ENCODE data around the gene SMS. TPM values are rescaled to one million over a fixed set of nuclear protein-coding genes. Genes with fewer than 3 reads are reported as not detected.

The SMS gene
- total RNA-seq, 2 donors from 2014 or later = 15.6 to 19.6 TPM

DNA sequence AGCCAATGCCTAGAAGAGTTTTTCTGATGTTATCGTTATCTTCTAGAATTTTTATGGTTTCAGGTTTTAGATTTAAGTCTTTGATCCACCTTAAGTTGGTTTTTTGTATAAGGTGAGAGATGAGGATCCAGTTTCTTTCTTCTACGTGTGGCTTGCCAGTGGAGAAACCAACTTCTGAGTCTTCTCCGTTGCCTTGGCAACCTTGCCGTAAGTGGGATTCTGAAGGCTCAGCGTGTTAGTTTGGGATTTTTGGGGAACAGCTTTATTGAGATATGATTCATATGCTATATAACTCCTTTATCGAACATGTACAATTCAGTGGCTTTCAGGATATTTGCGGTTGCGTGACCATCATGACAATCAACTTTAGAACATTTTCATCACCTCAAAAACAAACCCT, 17.7 kb downstream of the SMS start:
- H3K27ac Mint-ChIP-seq = no peak overlapping the region
- peaks cover 2% of the 10 kb centered on the region for H3K36me3 Mint-ChIP-seq (ENCODE audit: low read depth)
- H3K4me3 Mint-ChIP-seq = no peak overlapping the region
- no peaks in the 10 kb centered on the region for H3K27me3 Mint-ChIP-seq
- ATAC-seq = no peak
- H3K4me1 Mint-ChIP-seq = peaks cover 24% of the 10 kb centered on the region
- H3K9me3 ChIP-seq (ENCODE audit: control insufficient read depth, low read length, poor library complexity, severe bottlenecking) = no peaks in the 10 kb centered on the region
- no peak for DNase-seq

GRCh38 chrX:21958916-21959315, 18.4 kb downstream of the SMS start:
- Mint-ChIP-seq H3K4me1 (peaks cover 24% of the 10 kb centered on the region), H3K27me3 (no peaks in the 10 kb centered on the region), H3K36me3 (ENCODE audit: low read depth) (peaks cover 2% of the 10 kb centered on the region), H3K4me3 (no peak overlapping the region), H3K27ac (no peak overlapping the region)
- DNase-seq (no peak), ATAC-seq (no peak)
- no peaks in the 10 kb centered on the region for H3K9me3 ChIP-seq (ENCODE audit: control insufficient read depth, low read length, poor library complexity, severe bottlenecking)

GRCh38 chrX:21959362-21960051, 19.0 kb downstream of the SMS start:
- Mint-ChIP-seq H3K27ac (peak overlapping the region; percentile 57), H3K4me1 (peaks cover 24% of the 10 kb centered on the region)

GRCh38 chrX:21960569-21961541, 20.3 kb downstream of the SMS start:
- no peak overlapping the region for H3K4me3 Mint-ChIP-seq
- H3K27ac Mint-ChIP-seq = peak overlapping the region; percentile 57
- peaks cover 2% of the 10 kb centered on the region for H3K36me3 Mint-ChIP-seq (ENCODE audit: low read depth)

More at GRCh38 chrX:21959362-21960051, 19.0 kb downstream of the SMS start:
- DNase-seq (no peak), ATAC-seq (no peak)
- Mint-ChIP-seq H3K27me3 (no peaks in the 10 kb centered on the region), H3K4me3 (no peak overlapping the region), H3K36me3 (ENCODE audit: low read depth) (peaks cover 2% of the 10 kb centered on the region)
- H3K9me3 ChIP-seq (ENCODE audit: control insufficient read depth, low read length, poor library complexity, severe bottlenecking) = no peaks in the 10 kb centered on the region

GRCh38 chrX:21962361-21962760, 21.9 kb downstream of the SMS start:
- no peaks in the 10 kb centered on the region for H3K27me3 Mint-ChIP-seq
- peaks cover 2% of the 10 kb centered on the region for H3K36me3 Mint-ChIP-seq (ENCODE audit: low read depth)
- peaks cover 22% of the 10 kb centered on the region for H3K4me1 Mint-ChIP-seq
- no peak overlapping the region for H3K27ac Mint-ChIP-seq
- DNase-seq = no peak
- H3K4me3 Mint-ChIP-seq = no peak overlapping the region
- H3K9me3 ChIP-seq (ENCODE audit: control insufficient read depth, low read length, poor library complexity, severe bottlenecking) = no peaks in the 10 kb centered on the region
- ATAC-seq = no peak

More at GRCh38 chrX:21960569-21961541, 20.3 kb downstream of the SMS start:
- no peak for DNase-seq
- Mint-ChIP-seq H3K27me3 (no peaks in the 10 kb centered on the region), H3K4me1 (peaks cover 21% of the 10 kb centered on the region)
- no peaks in the 10 kb centered on the region for H3K9me3 ChIP-seq (ENCODE audit: control insufficient read depth, low read length, poor library complexity, severe bottlenecking)
- ATAC-seq = no peak

GRCh38 chrX:21963269-21963668, 22.8 kb downstream of the SMS start:
- H3K36me3 Mint-ChIP-seq (ENCODE audit: low read depth) = peaks cover 2% of the 10 kb centered on the region
- no peaks in the 10 kb centered on the region for H3K9me3 ChIP-seq (ENCODE audit: control insufficient read depth, low read length, poor library complexity, severe bottlenecking)
- H3K4me1 Mint-ChIP-seq = peaks cover 17% of the 10 kb centered on the region
- H3K27me3 Mint-ChIP-seq = no peaks in the 10 kb centered on the region
- no peak for ATAC-seq
- DNase-seq = no peak
- no peak overlapping the region for H3K4me3 Mint-ChIP-seq
- H3K27ac Mint-ChIP-seq = no peak overlapping the region

- peaks cover 13% of the 10 kb centered on the region for H3K4me1 Mint-ChIP-seq
- DNase-seq (no peak), ATAC-seq (no peak)
- H3K4me3 Mint-ChIP-seq = no peak overlapping the region
- H3K36me3 Mint-ChIP-seq (ENCODE audit: low read depth) = peaks cover 2% of the 10 kb centered on the region
- H3K27me3 Mint-ChIP-seq = no peaks in the 10 kb centered on the region
- no peaks in the 10 kb centered on the region for H3K9me3 ChIP-seq (ENCODE audit: control insufficient read depth, low read length, poor library complexity, severe bottlenecking)
- H3K27ac Mint-ChIP-seq = no peak overlapping the region
Observed at GRCh38 chrX:21963731-21964405, 23.4 kb downstream of the SMS start.

- no peak for ATAC-seq
- Mint-ChIP-seq H3K27ac (peak overlapping the region; percentile 37), H3K4me1 (peaks cover 5% of the 10 kb centered on the region), H3K27me3 (no peaks in the 10 kb centered on the region), H3K36me3 (ENCODE audit: low read depth) (no peaks in the 10 kb centered on the region), H3K4me3 (no peak overlapping the region)
- no peak for DNase-seq
- no peaks in the 10 kb centered on the region for H3K9me3 ChIP-seq (ENCODE audit: control insufficient read depth, low read length, poor library complexity, severe bottlenecking)
Observed at GRCh38 chrX:21966866-21967265, 26.4 kb downstream of the SMS start.

GRCh38 chrX:21968333-21968732, 27.8 kb downstream of the SMS start:
- no peaks in the 10 kb centered on the region for H3K36me3 Mint-ChIP-seq (ENCODE audit: low read depth)

DNA sequence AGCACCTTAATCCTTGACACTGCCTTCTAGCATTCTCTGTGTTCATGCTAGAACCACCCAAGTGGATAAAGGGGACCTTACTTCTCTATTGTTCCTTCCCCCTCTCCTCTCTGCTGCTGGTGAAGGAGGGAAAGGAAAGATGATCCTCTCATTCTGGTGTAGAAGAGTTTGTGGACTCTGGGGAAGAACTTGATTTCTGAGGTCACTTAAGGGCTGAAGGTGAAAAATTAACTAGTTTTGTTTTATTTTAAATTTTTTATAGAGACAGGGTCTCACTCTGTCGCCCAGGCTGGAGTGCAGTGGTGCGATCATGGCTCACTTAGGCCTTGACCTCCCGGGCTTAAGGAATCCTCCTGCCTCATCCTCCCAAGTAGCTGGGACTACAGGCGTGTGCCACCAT, 29.8 kb downstream of the SMS start:
- no peaks in the 10 kb centered on the region for H3K9me3 ChIP-seq (ENCODE audit: control insufficient read depth, low read length, poor library complexity, severe bottlenecking)
- H3K4me3 Mint-ChIP-seq = no peak overlapping the region
- no peak overlapping the region for H3K27ac Mint-ChIP-seq
- H3K4me1 Mint-ChIP-seq = peaks cover 12% of the 10 kb centered on the region
- no peak for DNase-seq
- H3K36me3 Mint-ChIP-seq (ENCODE audit: low read depth) = no peaks in the 10 kb centered on the region
- H3K27me3 Mint-ChIP-seq = no peaks in the 10 kb centered on the region
- no peak for ATAC-seq

More at GRCh38 chrX:21968333-21968732, 27.8 kb downstream of the SMS start:
- H3K9me3 ChIP-seq (ENCODE audit: control insufficient read depth, low read length, poor library complexity, severe bottlenecking) = no peaks in the 10 kb centered on the region
- Mint-ChIP-seq H3K4me3 (no peak overlapping the region), H3K27ac (no peak overlapping the region), H3K27me3 (no peaks in the 10 kb centered on the region), H3K4me1 (peaks cover 3% of the 10 kb centered on the region)
- DNase-seq (no peak), ATAC-seq (no peak)

DNA sequence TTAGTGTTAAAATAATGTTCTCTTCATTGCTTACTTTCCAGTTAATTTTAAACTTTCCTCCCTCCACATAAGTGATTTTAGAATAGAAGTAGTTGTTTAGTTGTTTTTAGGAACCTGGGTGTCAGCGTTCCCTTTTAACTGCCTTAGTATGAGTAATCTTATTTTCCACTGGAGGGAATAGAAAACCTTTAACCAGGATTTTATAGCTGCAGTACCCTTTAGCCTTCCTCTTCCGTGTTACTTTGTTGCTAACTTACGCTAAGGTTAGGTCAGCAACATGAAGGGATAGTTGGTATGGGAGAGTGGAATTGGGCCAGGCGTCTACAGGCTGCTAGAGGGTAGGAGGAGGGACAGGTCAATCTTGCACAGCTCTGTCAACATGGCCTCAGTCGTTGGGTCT, 31.5 kb downstream of the SMS start:
- Mint-ChIP-seq H3K4me3 (no peak overlapping the region), H3K27me3 (no peaks in the 10 kb centered on the region), H3K36me3 (ENCODE audit: low read depth) (no peaks in the 10 kb centered on the region), H3K27ac (peak overlapping the region; percentile 93), H3K4me1 (peaks cover 12% of the 10 kb centered on the region)
- DNase-seq (no peak), ATAC-seq (no peak)
- no peaks in the 10 kb centered on the region for H3K9me3 ChIP-seq (ENCODE audit: control insufficient read depth, low read length, poor library complexity, severe bottlenecking)

DNA sequence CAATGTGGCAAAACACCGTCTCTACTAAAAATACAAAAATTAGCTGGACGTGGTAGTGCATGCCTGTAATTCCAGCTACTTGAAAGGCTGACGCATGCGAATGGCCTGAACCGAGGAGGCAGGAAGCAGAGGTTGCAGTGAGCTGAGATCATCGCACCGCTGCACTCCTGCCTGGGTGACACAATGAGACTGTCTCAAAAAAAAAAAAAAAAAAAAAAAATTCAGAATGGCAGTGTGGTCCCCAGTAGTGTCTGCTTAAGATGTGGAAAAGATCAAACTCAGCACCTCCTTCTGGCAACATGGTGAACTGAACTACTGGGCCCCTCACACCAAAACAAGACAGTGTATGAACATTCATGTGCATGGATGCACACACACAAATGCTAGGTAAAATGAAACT, 32.2 kb downstream of the SMS start:
- peak overlapping the region; percentile 93 for H3K27ac Mint-ChIP-seq
- DNase-seq (peak; percentile 6 to 32 (median 14)), ATAC-seq (peak; percentile 90)
- peak overlapping the region; percentile 26 for H3K4me3 Mint-ChIP-seq
- H3K4me1 Mint-ChIP-seq = peaks cover 11% of the 10 kb centered on the region
- no peaks in the 10 kb centered on the region for H3K27me3 Mint-ChIP-seq
- H3K36me3 Mint-ChIP-seq (ENCODE audit: low read depth) = no peaks in the 10 kb centered on the region
- no peaks in the 10 kb centered on the region for H3K9me3 ChIP-seq (ENCODE audit: control insufficient read depth, low read length, poor library complexity, severe bottlenecking)
